ENCODE data around the gene FOXD4L5.
"Not testable (repeated sequence)": the region's sequence is repeated elsewhere in the genome, so short reads cannot be mapped to it uniquely, and the experiment has no call there.

FOXD4L5 gene

DNA sequence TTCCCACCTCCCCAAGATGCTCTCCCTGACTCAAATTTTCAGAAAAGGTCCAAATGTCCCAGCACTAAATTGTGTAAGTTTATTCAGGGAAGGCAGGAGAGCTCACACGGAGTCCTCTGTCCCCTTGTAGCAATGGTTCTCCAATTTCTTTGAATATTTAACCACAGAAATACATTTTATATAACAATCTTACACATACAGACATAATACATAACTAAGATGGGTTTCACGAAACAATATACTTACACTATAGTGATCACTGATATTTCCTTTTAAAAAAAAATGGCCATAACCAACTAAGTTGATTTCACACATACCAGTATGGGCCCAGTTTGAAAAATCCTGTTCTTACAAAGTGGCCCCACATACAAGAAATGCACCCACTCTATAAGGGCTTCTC, at the start of gene FOXD4L5:
FOXD4L5 (minus strand) TSS at position 101 of the 400 bp plus-strand sequence. CDS start 832 bp downstream, outside the sequence.
- H3K4me3 Mint-ChIP-seq; H3K9me3 Mint-ChIP-seq; H3K4me1 Mint-ChIP-seq (ENCODE audit: low read depth); H3K27me3 Mint-ChIP-seq; H3K36me3 Mint-ChIP-seq (ENCODE audit: low read depth); H3K27ac Mint-ChIP-seq: not testable (repeated sequence)

DNA sequence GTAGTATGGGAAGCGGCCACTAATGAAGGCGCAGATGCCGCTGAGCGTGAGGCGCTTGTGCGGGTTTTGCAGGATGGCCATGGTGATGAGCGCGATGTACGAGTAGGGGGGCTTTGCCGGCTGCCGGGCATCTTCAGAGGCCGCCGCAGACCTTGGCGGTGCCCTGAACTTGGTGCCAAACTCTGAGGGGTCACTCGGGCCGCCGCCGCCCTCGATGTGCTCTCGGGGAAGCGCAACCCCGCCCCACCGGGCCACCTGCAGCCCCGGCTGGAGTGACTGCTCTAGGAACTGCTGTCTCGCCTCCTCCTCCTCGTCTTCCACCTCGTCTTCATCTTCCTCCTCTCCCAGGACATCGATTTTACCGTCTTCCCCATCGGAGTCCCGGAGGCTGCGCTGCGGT, 1.1 kb downstream of the FOXD4L5 start:
- not testable (repeated sequence) for H3K4me1 Mint-ChIP-seq (ENCODE audit: low read depth); H3K27me3 Mint-ChIP-seq; H3K36me3 Mint-ChIP-seq (ENCODE audit: low read depth); H3K9me3 Mint-ChIP-seq; H3K27ac Mint-ChIP-seq; H3K4me3 Mint-ChIP-seq

DNA sequence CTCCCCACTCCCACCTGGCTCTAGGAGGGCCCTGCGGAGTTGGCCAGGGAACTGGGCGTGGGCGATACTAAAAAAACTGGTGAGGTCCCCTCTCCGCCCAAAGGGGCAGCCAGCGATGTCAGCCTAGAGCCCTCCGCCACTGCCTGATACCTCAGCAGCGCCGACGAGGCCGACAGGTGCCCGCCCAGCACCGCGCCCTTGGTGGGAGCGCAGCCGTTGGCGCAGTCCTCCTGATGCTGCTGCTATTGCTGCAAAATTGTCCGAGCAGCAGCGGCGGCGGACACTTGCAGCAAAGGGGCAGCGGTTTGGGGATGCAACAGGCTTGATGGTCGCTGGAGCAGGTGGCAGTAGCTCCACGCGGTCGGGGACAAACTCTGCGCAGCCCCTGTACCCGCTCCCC, 2.0 kb downstream of the FOXD4L5 start:
- H3K4me3 Mint-ChIP-seq; H3K27ac Mint-ChIP-seq; H3K36me3 Mint-ChIP-seq (ENCODE audit: low read depth); H3K4me1 Mint-ChIP-seq (ENCODE audit: low read depth); H3K9me3 Mint-ChIP-seq; H3K27me3 Mint-ChIP-seq: not testable (repeated sequence)
